Fibroblast of skin of scalp (primary cell): ENCODE results near the gene DIP2C.
"Not testable (repeated sequence)": the region's sequence is repeated elsewhere in the genome, so short reads cannot be mapped to it uniquely, and the experiment has no call there.

Source experiments
- DNase-seq: peaks from one replicate; pipeline ENCODE4 v3.0.0-alpha.2; 2013

Gene DIP2C

DNA sequence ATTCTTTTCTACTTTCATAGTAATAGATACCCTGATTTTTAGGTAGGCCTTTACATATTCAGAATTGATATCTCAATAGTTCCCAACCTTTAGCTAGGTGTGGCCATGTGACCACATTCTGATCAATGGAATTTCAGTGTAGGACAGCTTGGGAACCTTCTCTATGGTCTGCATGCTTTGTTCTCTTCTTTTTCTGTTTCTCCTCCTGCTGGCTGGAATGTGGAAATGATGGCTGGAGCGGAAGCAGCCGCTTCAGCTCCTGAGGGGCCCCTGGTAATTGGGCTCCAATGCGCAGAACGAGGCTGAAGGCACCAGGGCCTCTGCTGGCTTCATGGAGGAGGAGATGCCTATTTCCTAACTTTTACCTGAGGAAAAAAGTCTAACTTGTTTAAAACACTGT, 401.7 kb downstream of the DIP2C start:
- DNase-seq: peak; percentile 27

- DNase-seq: peak; percentile 50
These were observed 402.3 kb downstream of the DIP2C start for GRCh38 chr10:287026-287709.

DNA sequence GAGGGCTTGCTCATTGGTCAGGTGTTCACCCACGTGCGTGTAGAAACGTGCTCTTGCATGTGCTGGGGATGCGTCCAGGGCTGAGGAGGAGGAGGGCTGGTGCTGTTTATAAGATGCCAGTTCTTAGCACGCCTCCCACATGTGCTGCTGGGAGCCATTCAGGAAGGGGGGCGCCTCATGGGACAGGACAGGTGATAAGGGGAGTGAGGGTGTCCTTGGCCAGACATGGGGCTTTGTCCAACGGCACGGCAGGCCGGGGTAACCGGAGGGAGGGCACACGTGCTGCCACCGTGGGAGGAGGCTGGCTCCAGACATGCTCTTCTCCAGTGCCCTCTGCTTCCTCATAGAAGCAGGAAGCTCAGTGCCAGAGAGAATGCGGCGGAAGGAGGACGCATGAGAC, 404.3 kb downstream of the DIP2C start:
- no peak for DNase-seq

GRCh38 chr10:283916-284356, 405.5 kb downstream of the DIP2C start:
- no peak for DNase-seq

DNA sequence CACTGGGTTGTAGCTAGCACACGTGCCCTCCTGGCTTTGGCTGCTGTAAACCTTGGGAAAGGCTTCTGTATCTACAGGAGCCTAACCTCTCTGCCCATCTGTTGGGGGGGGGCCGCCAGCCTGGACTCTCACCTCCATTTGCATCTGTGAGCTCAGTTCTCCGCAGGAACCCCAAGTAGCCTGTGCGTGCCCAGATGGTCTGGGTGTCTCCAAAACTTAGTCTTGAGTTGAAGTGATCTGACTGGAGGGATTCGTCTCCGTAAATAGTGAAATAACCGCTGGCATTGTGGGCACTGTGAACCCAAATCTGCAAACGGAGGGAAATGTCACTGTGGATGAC, 406.4 kb downstream of the DIP2C start:
- DNase-seq: no peak

DNA sequence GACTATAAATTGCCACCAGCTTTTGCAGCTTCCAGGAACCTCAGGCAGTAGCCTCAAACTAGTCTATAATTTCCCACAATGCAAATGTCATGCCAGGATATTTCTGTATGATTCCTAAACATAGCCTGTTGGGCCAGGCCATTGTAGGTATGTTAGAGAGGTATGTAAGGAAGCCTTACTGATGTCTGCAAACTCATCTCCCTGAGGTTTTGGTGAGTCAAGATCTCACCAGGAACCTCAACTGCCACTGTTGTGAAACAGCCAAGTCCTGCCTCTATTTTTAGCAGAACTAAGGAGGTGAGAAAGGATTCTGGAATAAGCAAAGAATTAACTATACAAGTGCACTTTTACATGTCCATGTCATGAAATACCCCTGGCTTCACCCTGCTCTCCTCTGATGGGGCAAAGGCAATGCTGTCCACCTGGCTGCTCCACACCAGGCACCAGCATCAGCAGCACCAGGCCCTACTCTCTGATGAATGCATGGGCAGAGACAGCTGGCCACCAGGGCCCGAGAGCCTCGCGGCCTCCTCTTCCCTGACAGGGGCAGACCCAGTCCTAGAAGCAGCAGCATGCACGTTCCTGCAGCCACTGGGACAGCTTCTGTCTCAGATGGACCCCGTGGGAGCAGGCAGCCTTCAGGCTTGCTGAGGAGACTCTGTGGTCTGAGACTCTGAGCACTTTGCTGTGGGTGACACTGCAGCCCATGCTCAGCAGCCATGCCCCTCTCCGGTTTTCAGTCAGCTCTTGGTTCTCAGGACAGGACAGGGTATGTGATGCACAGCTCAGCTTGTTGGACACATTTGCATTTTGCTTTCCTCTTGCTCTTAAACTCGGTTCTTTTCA, 407.0 kb downstream of the DIP2C start:
- peak; percentile 23 for DNase-seq

GRCh38 chr10:279655-280054, 409.8 kb downstream of the DIP2C start:
- DNase-seq: no peak

- DNase-seq: no peak
These were observed 410.2 kb downstream of the DIP2C start for GRCh38 chr10:279232-279631.

DNA sequence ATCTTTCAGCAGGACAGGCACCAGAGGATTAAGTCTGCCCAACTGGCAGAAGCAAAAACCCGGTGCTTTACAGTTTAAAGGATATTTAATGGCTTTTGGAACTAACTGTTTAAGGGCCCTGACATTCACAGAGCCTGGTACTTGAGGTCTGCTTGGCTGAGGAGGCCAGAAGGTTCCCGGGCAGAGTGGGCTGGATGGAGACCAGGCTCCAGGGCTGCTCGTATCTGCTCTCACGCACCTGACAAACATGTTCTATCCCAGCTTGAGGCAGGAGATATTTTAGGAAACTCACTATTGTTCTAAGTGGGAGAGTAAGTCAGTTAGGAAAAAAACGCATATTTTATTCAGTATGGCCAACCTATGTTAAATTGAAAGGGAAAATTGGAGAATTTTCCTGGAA, 410.8 kb downstream of the DIP2C start:
- no peak for DNase-seq

DNA sequence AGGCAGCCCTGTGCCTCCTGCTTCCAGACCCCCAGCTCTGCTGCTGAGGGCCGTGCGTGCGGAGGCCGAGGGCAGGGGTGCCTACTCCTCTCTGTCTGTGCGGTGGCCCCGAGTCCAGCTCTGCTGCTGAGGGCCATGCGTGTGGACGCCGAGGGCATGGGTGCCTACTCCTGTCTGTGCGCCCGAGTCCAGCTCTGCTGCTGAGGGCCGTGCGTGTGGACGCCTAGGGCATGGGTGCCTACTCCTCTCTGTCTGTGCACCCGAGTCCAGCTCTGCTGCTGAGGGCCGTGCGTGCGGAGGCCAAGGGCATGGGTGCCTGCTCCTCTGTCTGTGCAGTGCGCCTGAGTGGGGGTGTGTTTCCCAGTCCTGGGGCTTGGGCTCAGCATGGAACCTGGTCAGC, 411.5 kb downstream of the DIP2C start:
- DNase-seq: no peak

DNA sequence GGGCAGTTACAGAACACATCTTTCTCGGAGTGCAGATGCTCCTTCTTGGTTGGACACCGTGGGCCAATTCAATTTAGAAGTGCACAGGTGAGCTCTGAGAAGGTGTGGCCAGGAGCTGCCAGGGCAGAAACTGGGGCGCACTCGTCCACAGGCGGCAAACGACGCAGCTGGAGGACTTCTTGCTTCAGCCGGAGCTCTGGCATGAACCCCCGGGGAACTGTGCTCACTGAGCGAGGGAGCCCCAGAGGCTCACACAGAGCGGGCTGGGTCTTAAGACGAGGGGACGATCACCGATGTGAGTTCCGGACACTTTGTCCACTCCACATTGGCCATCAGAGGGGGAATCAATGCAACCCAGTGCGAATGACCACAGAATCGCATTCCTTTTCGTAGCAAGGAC, 413.8 kb downstream of the DIP2C start:
- DNase-seq: no peak

GRCh38 chr10:274866-275265, 414.6 kb downstream of the DIP2C start:
- no peak for DNase-seq

- DNase-seq: no peak
These were observed 416.4 kb downstream of the DIP2C start for GRCh38 chr10:273088-273487.

DNA sequence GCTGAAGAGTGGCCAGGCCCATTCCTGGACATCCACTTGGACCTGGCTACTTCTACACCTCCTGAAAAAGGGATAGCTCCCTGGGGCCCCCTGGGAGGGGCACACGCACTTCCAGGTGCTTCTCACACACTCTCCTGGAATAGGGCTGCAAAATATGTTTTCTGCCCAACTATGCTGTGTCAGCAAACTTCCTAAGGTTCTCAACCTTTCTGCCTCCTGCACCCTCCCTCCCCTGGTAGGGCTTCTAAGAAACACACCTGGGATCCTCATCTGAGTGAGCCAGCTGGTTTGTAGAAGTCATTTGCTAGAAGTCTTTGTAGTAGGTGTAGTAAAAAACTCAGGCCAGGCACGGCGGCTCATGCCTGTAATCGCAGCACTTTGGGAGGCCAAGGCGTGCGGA, 417.7 kb downstream of the DIP2C start:
- DNase-seq: no peak

GRCh38 chr10:271201-271600, 418.3 kb downstream of the DIP2C start:
- no peak for DNase-seq

DNA sequence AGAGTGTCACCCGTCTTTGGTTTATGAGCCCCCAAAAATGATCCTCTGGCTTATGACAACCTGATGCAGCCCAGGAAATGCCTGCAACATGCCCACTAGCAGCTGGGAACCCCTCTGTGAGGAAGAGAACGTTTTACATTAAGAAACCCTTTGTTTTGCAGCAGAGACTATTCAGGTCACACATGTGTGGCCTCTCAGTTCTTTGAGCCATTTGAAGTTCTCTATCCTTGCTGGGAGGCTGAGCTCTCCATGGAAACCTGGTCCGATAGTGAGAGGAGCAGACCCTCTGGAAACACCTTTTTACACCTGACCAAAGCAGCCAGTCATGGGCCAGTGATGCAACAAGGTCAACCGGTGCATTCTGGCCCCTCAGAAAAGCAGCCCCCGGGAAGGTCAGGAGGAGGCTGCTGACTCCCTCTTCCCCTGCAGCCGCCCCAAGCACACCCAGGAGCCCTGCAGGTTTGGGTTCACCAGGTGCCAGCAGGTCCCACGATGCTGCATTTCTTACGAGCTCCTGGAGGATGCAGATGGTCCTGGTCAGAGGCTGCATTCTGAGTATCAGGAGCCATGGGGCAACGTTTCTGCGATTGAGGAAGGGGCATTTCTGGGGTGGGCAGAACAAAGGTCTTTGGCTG, 419.9 kb downstream of the DIP2C start:
- DNase-seq: no peak

DNA sequence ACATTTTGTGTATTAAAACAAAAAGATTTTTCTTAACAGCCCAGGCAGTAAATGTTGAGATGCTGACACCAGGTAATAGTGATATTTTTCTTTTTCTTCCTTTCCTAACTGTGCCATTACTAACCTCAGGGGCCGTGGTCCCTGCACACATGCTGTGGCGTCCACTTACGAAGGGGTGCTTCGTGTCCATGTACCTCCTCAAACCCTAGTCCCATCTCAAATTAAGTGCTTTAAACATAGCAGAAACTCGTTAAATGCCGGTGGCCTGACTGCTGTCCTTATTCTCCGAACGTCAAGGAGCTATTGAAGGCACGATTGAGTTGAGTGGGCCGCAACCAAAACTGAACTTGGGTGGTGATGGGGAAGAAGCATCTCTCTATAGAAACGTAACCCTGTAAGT, 421.8 kb downstream of the DIP2C start:
- no peak for DNase-seq

GRCh38 chr10:266974-267425, 422.5 kb downstream of the DIP2C start:
- peak; percentile 21 for DNase-seq

GRCh38 chr10:265816-266588, 423.5 kb downstream of the DIP2C start:
- DNase-seq: not testable (repeated sequence)

- not testable (repeated sequence) for DNase-seq
These were observed 424.4 kb downstream of the DIP2C start for GRCh38 chr10:265074-265440.

DNA sequence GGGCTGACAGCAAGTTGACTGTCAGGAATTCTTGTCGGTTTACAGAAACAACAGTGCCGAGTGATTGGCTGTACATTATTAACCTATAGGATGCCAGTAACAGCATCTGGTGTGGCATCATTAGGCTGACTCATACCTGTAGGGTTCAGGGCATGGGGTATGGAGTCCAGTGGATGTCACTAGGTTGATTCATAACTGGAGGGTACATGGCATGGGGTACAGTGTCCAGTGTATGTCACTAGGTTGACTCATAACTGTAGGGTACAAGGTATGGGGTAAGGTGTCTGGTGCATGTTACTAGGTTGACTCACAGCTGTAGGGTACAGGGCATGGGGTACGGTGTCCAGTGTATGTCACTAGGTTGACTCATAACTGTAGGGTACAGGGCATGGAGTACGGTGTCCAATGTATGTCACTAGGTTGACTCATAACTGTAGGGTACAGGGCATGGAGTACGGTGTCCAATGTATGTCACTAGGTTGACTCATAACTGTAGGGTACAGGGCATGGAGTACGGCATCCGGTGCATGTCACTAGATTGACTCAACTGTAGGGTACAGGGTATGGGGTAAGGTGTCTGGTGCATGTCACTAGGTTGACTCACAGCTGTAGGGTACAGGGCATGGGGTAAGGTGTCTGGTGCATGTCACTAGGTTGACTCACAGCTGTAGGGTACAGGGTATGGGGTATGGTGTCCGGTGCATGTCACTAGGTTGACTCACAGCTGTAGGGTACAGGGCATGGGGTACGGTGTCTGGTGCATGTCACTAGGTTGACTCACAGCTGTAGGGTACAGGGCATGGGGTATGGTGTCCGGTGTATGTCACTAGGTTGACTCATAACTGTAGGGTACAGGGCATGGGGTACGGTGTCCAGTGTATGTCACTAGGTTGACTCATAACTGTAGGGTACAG, 425.1 kb downstream of the DIP2C start:
- DNase-seq: not testable (repeated sequence)
